HG03439 (cell line): ENCODE results near the gene SLC2A14.
"Not testable (repeated sequence)": the region's sequence is repeated elsewhere in the genome, so short reads cannot be mapped to it uniquely, and the experiment has no call there.

Experiments
- ATAC-seq: cut with Tn5 transposase; IDR thresholded peaks from one replicate; pipeline ENCODE4 v1.9.1; 2021; ENCODE audit warnings: mild to moderate bottlenecking, moderate library complexity; ENCODE audit not compliant: unreplicated experiment

Gene SLC2A14

GRCh38 chr12:7835116-7835515 lies 37.6 kb downstream of the SLC2A14 start:
- ATAC-seq, result no peak

- ATAC-seq, result no peak
Observed at GRCh38 chr12:7834701-7835100, 38.0 kb downstream of the SLC2A14 start.

GRCh38 chr12:7833831-7834230 lies 38.9 kb downstream of the SLC2A14 start:
- no peak for ATAC-seq

GRCh38 chr12:7833201-7833600 lies 39.5 kb downstream of the SLC2A14 start:
- ATAC-seq, result not testable (repeated sequence)

GRCh38 chr12:7832059-7832696 lies 40.5 kb downstream of the SLC2A14 start:
- peak; percentile 54 for ATAC-seq

- ATAC-seq, result not testable (repeated sequence)
Observed at GRCh38 chr12:7829737-7830136, 43.0 kb downstream of the SLC2A14 start.

- not testable (repeated sequence) for ATAC-seq
Observed at GRCh38 chr12:7825754-7826153, 47.0 kb downstream of the SLC2A14 start.

- peak; percentile 58 for ATAC-seq
Observed at GRCh38 chr12:7806863-7807487, 65.7 kb downstream of the SLC2A14 start.

GRCh38 chr12:7806319-7806718 lies 66.4 kb downstream of the SLC2A14 start:
- ATAC-seq, result not testable (repeated sequence)

GRCh38 chr12:7801460-7801859 lies 71.3 kb downstream of the SLC2A14 start:
- ATAC-seq, result no peak

GRCh38 chr12:7798750-7799308 lies 73.9 kb downstream of the SLC2A14 start:
- ATAC-seq, result not testable (repeated sequence)

- ATAC-seq, result no peak
Observed at GRCh38 chr12:7797698-7798398, 74.9 kb downstream of the SLC2A14 start.

GRCh38 chr12:7797269-7797668 lies 75.4 kb downstream of the SLC2A14 start:
- ATAC-seq, result not testable (repeated sequence)

- ATAC-seq, result no peak
Observed at GRCh38 chr12:7793211-7793610, 79.5 kb downstream of the SLC2A14 start.

GRCh38 chr12:7788884-7789528 lies 83.7 kb downstream of the SLC2A14 start, which contains the start of gene NANOG:
NANOG (plus strand) TSS chr12:7789402; CDS start chr12:7789615, 213 bp downstream.
- ATAC-seq, result not testable (repeated sequence)

GRCh38 chr12:7788294-7788660 lies 84.4 kb downstream of the SLC2A14 start:
- ATAC-seq, result no peak

- ATAC-seq, result no peak
Observed at GRCh38 chr12:7787574-7788293, 85.0 kb downstream of the SLC2A14 start.

GRCh38 chr12:7784701-7785100 lies 88.0 kb downstream of the SLC2A14 start:
- no peak for ATAC-seq

- not testable (repeated sequence) for ATAC-seq
Observed at GRCh38 chr12:7783433-7783832, 89.3 kb downstream of the SLC2A14 start.

- no peak for ATAC-seq
Observed at GRCh38 chr12:7782055-7782454, 90.7 kb downstream of the SLC2A14 start.
